ELR (cell line): ENCODE results near the gene PPP5C.
"Not testable (repeated sequence)": the region's sequence is repeated elsewhere in the genome, so short reads cannot be mapped to it uniquely, and the experiment has no call there.

ENCODE experiments used
- DNase-seq: peaks from one replicate; pipeline ENCODE4 v3.0.0-alpha.2; 2015; ENCODE audit warnings: low read depth

PPP5C gene

DNA sequence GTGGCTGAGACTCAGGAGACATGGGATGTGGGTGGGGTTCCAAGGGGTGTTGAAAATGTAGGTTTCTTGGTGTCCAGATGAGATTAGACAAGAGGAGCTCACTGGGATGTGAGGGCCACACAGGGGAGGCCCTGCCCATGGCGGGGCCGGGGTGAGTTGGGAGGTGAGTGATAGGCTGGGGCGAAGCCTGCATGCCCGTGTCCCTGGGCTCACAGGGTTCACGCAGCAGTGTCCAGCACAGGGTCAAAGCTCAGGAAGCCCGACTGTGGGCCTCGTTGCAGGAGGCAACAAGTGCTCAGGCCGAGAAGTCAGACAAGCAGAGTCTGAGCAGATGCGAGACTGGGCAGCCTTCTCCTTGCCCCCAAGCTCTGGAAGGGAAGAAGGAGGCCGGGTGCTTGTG lies 39.3 kb downstream of the PPP5C start:
- no peak for DNase-seq

GRCh38 chr19:46386996-46387712 lies 40.3 kb downstream of the PPP5C start:
- DNase-seq: no peak

- no peak for DNase-seq
Observed at GRCh38 chr19:46387713-46388130, 40.8 kb downstream of the PPP5C start.

DNA sequence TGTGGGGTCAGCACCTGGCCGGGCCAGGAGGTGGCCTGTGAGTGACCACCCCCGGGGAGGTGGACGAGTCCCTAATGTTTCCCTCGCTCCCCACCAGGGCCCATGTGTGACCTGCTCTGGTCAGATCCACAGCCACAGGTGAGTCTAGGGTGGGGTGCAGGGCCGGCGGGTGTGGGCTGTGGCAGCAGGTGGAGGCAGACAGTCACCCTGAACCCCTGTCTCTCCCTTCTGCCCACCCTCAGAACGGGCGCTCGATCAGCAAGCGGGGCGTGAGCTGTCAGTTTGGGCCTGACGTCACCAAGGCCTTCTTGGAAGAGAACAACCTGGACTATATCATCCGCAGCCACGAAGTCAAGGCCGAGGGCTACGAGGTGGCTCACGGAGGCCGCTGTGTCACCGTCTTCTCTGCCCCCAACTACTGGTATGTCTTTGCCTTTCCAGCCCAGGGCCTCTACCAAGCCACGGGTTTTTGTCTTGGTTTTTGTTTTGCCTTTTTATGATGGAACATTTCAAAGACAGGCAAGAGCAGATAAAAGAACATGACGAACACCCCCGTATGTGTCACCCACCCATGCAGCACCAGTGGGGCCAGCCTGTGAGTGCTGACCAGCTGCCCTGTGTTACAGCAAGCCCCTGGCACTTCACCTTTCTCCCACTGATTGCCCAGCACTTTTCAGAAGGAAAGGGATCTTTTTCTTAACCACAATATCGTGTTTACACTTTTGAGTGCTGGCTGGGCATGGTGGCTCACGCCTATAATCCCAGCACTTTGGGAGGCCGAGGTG lies 41.6 kb downstream of the PPP5C start:
- DNase-seq: no peak

DNA sequence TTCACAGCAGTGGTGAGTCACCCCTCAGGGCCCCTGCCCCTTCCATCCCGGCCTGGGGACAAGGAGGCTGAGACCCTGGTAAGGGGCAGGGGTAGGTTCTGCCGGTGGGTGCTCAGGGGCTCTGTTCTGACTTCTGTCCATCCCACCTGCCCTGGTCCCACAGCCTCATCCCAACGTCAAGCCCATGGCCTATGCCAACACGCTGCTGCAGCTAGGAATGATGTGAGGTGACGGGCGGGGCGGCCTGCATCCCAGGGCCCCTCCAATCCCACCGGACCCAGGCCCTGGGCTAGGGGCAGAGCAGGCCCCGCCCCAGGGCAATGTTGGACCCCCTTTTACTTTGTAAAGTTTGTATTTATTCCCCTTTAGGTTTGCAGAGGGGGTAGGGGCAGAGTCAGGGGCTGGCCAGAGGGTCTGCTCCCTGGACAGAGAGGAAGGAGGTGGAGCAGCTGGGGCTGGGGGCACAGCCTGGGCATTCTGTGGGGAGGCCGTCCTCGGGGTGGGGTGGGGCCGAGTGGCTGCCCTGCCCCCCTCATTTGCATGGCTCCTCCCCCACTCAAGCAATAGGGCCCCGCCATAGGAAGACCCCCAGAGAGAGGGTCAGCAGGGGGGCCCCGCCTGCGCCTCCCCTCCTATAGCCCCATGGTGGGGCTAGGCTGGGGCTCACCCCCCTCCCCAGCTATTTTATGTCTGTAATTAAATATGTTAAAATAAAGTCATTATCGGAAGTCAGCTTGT lies 43.4 kb downstream of the PPP5C start:
- DNase-seq: no peak

- DNase-seq: no peak
Observed at GRCh38 chr19:46390866-46391265, 44.0 kb downstream of the PPP5C start.

DNA sequence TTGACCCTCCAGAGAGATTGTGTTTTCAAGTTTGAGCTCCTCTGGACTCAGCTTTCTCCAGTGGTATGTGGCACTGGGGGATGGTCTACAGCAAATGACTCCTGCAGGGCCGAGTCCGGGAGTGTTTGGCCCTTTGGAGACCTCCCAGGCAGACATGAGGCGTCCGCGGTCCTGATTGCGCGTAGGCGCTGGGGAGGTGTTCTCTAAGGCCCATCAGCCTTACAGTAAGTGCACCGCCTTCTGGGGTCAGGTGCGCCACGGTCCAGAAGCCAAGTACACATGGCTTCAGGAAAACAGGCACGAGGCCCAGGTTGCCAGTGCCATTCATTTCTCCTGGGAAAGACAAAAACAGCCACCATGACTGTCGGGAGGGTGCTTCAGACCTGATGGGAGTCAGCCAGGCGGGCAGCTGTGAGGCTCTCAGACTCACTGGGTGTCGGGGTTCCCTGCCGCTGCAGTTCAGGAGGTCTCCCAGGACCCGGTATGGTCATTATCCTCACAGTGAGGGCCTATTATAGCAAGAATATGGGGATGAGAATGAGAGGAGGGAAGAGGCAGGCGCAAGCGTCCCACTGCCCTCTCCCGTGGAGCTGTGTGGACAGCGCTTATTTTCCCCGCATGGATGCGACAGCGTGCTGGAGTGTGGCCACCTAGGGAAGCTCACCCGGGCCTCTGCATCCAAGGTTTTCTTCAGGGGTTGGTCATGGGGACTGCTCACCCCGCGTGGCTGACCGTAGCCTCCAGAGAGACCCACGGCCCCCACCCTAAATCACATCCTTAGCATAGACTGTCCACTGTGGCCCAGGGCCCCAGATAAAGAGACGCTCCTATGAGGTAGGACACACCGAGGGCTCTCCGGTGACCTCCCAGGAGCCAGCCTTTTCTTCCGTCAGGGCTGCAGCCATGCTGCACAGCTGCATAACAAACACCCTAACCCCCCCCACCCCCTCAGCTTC lies 44.7 kb downstream of the PPP5C start:
- DNase-seq: no peak

DNA sequence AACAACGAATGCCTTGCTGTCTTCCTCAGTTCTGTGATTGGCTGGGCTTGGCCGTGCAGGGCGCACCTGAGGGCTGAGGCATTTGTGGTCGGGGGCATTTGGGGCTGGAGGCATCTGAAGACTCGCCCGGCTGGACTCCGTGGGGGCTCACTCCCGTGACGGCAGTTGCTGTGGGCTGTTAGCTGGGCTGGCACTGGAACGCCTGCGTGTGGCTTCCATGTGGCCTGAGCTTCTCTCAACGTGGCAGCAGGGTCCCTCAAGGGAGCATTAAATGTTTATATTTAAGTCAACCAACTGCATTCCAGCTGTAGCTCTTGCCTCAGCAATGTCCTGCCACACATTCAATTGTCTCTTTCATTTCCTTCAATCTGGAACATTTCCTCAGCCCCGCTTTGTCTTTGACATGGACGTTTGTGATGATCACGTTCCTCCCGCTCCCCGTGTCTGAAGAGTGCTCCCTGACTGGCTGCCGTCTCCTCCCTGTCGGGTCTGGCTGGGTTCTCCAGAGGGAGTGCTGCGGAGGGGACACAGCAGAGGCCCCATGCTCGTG lies 45.4 kb downstream of the PPP5C start:
- no peak for DNase-seq

GRCh38 chr19:46392837-46393236 lies 46.0 kb downstream of the PPP5C start:
- DNase-seq: no peak

DNA sequence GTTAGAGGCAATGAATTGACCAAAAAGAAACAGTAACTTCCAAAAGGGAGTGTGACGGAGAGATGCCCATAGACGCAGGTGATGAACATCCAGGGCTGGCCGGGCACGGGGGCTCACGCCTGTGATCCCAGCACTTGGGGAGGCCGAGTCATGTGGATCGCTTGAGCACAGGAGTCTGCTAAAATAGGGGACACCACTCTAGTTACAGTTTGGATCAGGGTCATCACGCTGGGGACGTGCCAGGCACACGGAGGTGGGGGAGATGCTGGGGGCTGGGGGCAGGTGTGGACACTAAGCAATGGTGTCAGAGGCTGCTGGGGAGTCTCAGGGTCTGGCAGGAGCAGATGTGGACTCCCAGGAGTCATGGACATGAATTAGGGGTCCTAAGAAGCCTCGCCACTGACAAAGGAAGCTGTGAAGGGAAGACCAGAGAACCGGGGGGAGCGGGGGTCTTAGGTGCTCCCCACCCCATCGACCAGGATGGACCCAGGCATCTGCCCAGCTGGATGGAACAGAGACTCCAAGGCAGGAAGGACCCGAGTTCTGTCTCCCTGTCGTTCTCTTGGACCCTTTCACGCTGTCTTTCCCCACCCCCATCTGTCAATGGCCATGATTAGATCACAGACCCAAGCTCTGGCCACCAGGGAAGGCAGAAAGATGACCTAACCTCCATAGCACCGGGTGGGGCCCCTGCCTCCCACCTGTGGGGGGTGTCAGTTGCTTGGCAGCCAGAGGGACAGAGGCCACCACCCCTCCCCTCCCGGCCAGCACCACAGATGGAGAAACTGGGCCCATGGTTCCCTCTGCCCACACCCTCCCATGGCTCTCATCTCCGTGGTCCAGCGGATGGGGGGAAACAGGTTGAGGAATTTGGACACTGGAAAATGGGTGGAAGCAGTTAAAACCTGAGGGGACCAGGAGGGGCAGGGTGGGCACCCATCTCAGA lies 46.8 kb downstream of the PPP5C start:
- DNase-seq: no peak

- DNase-seq: peak; percentile 38
Observed at GRCh38 chr19:46394402-46394797, 47.5 kb downstream of the PPP5C start.

DNA sequence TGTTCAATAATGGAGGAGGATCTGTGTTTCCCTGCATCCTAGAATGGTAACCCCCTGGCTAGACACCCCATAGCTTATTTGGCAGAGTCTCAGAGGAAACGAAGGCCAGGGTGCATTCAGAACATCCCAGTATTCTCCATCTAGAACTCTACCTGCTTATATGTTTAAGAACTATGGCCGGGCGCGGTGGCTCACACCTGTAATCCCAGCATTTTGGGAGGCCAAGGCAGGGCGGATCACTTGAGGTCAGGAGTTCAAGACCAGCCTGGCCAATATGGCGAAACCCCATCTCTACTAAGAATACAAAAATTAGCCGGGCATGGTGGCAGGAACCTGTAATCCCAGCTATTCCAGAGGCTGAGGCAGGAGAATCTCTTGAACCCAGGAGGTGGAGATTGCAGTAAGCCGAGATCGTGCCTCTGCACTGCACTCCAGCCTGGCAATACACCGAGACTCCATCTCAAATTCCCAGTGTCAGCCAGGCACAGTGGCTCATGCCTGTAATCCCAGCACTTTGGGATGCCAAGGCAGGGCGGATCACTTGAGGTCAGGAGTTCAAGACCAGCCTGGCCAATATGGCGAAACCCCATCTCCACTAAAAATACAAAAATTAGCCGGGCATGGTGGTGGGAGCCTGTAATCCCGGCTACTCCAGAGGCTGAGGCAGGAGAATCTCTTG lies 51.1 kb downstream of the PPP5C start:
- not testable (repeated sequence) for DNase-seq

DNA sequence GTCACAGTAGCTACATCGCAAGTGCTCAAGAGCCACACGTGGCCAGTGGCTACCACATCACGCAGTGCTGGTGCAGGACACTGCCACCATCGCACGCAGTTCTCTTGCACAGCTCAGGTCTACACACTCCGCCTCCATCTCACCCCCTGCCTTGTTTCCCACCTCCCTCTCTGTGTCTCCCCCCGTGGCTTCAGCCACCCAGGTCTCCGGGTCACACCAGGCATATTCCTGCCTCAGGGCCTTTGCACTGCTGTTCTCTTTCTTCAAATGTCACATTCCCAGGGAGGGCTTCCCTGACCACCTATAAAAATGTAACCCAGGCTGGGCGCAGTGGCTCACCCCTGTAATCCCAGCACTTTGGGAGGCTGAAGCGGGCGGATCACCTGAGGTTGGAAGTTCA lies 55.8 kb downstream of the PPP5C start:
- no peak for DNase-seq

- DNase-seq: peak; percentile 62
Observed at GRCh38 chr19:46404055-46404752, 57.3 kb downstream of the PPP5C start.

- peak; percentile 37 for DNase-seq
Observed at GRCh38 chr19:46404753-46405468, 58.0 kb downstream of the PPP5C start.

GRCh38 chr19:46406976-46407375 lies 60.1 kb downstream of the PPP5C start:
- DNase-seq: no peak

- no peak for DNase-seq
Observed at GRCh38 chr19:46407856-46408663, 61.2 kb downstream of the PPP5C start.

DNA sequence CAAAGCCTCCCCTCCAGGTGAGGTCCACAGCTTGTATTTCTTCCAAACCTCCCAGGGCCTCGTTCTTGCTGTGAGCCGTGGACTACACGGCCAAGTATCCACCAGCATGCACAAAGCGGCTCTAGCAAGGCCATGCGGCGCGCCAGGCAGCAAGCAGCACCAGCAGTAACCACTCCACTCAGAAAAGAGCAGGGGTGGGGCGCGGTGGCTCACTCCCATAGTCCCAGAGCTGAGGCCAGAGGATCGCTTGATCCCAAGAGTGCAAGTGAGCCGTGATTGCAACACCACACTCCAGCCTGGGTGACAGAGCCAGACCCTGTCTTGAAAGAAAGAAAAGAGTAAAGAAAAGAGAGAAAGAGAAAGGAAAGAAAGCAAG lies 61.8 kb downstream of the PPP5C start:
- no peak for DNase-seq
